ENCODE measurements around the gene PRMT1.
A peak's percentile ranks its signal among the peaks of the same experiment; 100 is the strongest.

The PRMT1 gene

DNA sequence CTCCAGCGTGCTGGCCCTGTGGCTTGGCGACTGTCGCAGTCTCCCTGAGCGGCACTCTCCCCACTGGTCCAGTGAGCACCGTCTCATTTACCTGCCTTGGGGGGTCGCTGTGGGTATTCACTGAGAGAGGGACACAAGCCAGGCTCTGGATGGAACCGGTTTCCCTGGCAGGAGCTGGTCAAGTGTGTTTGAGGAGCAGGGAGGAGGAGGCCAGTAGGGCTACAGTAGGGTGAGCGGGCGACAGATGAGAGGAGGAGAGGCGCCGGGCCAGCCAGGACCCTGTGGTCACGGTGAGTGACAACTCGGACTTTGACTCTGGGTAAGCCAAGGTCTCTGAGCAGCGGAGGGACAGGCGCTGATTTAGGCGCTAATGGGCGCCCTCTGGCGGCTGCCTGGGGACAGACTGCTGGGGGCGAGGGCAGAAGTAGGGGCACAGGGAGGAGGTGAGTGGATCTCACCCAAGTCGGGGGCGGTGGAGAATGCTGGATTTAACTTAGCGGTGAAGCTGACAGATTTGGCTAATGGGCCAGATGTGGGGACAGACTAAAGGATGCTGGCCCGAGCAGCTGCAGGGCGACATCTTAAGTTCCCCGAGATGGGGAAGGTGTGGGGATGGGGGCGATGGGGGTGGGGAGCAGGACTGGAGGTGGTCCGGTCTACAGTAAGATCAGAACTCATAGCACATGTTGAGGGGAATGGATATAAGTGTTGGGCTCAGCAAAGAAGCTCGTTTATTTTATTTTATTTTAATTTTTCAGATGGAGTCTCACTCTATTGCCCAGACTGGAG, 4.7 kb upstream of the PRMT1 start:
- DNase-seq = peak; percentile 79 to 81

DNA sequence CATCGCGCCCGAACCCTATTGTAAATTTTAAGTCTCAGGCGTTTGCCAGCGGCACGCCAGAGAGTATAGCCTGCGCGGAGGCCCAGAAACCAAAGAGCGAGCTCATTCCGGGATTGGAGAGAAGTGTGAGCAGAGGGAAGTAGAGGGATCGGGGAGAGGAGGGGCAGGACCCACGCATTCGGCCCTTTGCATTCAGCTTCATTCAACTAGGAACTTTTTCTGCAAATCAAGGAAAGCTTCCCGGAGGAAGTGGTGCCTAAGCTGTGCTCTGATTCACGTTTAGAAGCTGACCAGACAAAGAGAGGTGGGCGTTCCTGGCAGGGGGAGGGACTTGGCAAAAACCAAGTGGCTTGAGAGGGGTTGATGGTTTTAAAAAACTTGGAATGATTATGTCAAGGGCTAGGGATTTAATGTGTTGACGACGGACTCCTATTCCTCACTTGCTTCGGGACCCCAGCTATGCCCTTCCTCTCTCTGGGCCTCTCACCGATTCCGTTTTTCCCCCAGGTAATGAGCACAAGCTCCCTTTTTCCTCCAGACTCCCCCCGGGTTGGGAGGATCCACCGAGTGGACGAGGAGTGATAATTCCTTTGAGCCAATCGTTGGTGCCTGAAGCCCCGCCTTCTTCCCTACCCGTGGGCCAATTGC, 811 bp upstream of the PRMT1 start:
- no peak for DNase-seq

DNA sequence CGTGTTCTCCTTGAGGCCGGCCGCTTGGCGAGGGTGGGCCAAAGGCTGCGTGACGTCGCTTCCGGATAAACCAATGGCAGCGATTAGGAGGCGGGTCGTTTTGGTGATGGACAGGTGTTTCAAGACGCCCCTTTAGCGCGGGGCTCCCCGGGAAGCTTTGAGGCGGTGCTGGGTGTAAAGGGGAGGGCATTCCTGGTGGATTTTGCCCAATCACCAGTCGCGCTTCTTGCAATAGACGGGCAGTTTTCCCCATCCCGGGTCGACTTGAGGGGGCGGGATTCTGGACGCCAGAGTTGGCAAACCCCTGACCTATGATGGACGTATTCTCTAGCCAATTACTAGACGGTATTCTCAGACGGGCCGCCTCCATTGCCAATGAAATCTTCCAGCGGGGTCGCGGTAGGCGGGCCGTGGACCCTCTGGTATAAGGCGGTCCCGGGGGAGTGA, 264 bp upstream of the PRMT1 start:
- DNase-seq = peak; percentile 100

- peak; percentile 84 to 87 for DNase-seq
Measured at GRCh38 chr19:49677901-49678674, 1.0 kb downstream of the PRMT1 start.

GRCh38 chr19:49678985-49679770, 2.1 kb downstream of the PRMT1 start:
- DNase-seq = no peak

- DNase-seq = no peak
Measured at GRCh38 chr19:49679771-49680413, 2.8 kb downstream of the PRMT1 start.

DNA sequence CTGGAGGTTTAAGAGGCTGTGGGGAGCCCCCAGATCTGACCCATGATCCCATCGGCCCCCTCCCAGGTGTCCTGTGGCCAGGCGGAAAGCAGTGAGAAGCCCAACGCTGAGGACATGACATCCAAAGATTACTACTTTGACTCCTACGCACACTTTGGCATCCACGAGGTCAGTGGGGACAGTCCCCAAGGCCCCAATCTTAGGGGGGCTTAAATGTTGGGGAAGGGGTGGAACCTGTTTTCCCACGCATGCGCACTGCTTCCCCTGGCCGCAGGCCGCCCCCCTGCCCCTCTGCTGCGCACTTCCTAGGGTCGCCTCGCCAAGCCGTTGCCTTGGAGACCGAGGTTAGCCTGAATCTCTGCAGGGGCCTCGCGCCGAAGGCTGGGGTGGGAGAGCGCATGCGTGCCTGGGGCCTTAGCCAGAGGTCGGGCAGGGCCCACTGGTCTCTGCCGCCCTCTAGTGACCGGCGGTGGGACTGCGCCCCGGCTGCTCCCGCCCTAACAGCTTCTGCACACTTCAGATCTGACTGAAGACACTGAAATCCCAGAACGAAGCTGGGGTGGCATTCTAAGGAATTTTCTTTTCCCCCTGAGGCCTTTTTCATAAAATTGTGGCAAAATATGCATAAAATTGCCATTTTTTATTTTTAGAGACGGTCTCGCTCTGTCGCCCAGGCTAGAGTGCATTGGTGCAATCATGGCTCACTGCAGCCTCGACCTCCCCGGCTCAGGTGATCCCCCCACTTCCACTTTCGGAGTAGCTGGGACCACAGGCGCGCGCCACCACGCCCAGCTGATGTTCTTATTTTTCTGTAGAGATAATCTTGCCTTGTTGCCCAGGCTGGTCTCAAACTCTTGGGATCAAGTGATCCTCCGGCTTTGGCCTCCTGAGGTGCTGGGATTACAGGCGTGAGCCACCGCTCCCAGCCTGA, 3.6 kb downstream of the PRMT1 start:
- DNase-seq = peak; percentile 92

DNA sequence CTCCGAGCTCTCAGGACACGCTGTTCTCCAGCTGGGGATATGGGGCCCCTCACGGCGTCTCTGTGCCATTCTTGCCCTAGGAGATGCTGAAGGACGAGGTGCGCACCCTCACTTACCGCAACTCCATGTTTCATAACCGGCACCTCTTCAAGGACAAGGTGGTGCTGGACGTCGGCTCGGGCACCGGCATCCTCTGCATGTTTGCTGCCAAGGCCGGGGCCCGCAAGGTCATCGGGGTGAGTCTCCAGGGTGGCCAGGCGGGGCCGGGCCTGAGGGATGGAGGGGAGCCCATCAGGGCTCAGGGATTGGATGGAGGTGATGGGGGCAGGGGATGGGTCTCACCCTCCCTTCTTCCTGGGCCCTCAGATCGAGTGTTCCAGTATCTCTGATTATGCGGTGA, 4.8 kb downstream of the PRMT1 start:
- DNase-seq = no peak

DNA sequence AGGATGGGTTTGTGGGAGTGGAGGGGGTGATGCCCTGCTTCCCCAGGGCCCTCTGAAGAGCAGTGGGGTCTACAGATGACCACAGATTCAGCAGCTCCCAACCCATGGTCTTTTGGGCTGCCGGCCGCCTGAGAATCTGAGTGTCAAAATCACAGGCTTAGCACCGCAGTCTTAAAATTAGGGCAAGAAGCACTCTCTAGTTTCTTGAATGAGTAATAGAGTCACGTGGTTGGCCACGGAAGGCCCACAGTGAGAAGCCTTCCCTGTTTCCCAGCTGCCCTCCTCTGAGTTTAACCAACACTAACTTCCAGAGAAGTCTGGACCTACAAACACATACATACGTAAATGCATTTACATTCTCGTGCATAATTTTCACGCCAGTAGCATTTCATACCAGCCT, 5.2 kb downstream of the PRMT1 start:
- no peak for DNase-seq

DNA sequence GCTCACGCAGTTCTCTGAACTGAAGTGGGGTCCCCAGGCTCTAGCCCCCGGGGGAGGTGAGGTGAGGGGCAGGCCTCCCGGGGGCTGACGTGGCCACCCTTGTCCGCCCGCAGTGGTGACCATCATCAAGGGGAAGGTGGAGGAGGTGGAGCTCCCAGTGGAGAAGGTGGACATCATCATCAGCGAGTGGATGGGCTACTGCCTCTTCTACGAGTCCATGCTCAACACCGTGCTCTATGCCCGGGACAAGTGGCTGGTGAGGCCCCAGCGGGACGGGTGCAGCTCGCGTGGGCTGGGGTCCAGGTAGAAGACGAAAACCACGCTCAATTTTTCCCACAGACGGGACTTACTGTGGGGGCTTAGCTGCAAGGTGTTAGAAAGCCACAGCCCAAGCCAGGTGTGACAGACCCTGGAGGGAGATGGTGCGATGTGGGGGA, 6.8 kb downstream of the PRMT1 start:
- no peak for DNase-seq

DNA sequence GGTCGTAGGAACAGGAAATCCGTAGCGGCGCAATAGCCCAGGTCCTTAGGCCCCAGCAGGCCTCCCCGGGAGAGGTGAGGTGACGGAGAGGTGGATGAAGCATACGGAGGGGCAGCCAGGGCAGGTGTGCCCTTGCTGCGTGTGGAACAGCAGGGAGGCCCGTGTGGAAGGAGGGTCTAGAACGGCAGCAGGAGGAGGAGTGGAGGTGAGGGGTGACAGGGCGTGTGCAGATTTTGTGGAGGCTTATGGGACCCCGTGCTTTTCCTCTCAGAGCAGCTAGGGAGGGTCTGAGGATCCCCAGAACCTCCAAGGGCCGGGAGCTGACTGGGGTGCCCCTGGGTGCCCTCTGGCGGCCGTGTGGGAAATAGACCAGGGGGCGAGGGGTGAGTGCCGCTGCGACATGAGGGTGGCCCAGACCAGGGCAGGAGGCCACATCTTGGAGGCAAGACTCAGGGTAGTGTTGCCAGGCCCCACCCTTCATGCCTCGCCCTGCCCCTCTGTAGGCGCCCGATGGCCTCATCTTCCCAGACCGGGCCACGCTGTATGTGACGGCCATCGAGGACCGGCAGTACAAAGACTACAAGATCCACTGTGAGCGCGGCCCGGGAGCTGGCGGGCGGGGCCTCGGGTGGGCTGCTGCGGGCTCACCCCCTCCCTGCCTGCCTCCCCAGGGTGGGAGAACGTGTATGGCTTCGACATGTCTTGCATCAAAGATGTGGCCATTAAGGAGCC, 7.3 kb downstream of the PRMT1 start:
- DNase-seq = no peak

DNA sequence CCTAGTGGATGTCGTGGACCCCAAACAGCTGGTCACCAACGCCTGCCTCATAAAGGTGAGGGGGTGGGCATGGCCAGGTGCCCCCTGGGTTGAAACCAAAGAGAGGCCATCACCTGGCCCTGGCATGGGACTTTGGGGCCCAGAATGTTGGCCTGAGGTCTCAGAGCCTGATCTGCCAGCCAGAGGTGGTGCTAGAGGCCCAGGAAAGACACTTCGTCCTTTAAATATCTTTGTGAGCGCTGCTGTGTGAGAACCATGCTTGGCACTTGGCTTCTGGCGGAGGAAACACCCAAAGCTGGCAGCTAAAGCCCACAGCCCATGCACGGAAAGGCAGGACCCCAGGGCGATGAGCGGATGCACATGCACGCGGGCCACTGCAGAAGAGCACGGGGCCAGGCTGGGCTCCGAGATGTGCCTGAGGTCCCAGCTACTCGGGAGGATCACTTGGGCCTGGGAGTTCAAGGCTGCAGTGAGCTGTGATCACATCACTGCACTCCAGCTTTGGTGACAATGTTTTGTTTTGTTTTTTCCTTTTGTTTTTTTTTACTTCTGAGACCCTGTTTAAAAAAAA, 8.0 kb downstream of the PRMT1 start:
- DNase-seq = no peak

- DNase-seq = no peak
Measured at GRCh38 chr19:49685845-49686332, 8.8 kb downstream of the PRMT1 start.

DNA sequence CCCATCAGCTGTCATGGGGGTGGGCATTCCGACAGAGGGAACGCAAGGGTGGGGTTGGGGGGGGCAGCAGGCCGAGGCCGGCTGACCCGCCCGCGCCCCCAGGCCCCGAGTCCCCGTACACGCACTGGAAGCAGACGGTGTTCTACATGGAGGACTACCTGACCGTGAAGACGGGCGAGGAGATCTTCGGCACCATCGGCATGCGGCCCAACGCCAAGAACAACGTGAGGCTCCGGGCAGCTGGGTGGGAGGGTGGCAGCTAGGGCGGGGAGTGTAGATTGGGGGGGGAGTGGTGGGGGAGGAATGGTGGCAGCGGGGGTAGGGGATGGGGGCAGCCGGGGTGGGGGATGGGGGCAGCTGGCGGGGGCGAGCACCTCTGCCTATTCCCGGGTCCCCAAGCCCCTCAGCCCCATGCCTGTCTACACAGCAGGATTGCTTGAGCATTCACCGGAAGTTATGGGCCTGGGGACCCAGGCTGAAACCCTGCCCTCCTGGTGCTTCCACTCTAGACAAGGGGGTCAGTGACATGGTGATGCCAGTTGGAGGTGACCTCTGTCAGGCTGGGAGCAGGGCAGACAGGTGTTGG, 9.5 kb downstream of the PRMT1 start:
- DNase-seq = no peak

DNA sequence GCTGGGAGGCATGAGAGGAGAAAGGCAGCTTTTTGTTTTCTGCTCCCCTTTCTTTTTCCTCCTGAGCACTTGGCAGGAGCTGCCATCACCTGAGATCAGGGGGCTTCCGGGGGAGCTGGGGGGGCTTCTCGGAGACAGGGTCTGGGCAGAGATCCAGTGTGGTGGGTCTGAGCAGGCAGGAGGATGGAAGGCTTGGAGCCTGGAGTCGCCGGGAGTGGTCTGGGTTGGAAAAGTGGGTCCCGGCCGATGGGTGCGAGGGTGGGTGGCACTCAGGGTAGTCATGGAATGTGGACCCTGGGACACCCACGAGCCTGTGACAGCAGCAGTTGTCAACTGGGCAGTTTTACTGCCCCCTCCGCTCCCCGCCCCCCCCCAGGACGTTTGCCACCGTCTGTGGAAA, 10.1 kb downstream of the PRMT1 start:
- no peak for DNase-seq

DNA sequence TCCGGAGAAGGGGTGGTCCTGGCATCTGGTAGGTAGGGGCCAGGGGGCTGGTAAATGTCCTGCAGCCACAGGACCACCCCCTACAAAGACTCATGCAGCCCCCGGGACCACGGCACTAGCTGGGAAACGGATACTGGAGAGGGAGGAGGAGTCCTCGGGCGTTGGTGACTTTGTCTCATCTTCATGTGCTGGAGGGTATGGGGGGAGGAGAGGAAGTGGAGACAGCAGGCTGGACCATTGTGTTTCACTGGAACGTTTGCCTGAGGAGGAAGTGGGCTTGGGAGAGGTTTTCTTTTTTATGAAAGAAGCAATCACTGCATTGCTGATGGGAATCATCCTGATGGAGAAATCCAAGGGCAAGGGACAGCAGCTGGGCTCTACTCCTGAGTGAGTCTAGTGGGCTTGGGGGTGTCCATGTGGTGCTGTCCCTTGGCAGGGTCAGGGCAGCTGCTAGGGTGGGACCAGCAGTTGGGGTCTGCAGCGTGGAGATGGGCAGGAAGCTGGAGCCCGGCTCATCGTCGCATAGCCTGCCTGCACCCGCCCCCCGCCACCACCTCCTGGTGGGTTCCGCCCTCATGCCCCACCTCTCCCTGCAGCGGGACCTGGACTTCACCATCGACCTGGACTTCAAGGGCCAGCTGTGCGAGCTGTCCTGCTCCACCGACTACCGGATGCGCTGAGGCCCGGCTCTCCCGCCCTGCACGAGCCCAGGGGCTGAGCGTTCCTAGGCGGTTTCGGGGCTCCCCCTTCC, 10.7 kb downstream of the PRMT1 start:
- DNase-seq = no peak

DNA sequence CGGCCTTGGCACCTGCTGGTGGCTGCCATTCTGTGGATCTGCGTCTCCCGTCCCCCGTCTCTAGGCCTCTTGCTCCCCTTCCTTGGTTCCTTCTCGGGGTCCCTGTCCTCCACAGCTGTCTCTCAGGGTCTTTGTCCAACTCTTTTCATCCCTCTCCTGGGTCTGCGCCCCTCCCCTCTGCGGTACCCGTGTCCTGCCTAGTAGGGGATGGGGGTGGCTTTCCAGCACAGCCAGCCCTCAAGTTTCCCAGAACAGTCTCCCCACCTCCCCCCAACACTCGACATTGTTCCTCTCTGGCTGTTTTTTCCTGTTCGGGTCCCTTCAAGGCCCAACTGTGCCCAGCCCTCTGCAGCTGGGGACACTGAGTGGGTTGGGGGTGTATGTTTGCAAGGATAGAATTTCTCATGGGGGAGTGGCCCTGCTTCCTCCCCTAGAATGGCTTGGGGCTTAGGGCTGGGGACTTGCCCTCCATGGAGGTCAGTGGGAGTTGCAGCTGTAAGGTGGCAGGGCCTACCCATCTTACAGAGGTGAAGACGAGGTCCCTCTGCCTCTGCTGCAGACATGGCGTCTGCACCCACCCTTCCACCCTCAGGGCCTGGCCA, 11.6 kb downstream of the PRMT1 start:
- DNase-seq = no peak

Data from CD4-positive, alpha-beta T cell treated with Interleukin-4 for 1 hour (primary cell).